Measurements from ENCODE around the gene CRLF2. TPM values are rescaled to one million over a fixed set of nuclear protein-coding genes. Genes with fewer than 3 reads are reported as not detected.

CRLF2 gene
- total RNA-seq, 3 donors from 2014 or later (not counting 1 experiment from before 2014, with no cell fraction given), result 1.3 TPM; not detected in 2

- Mint-ChIP-seq H3K36me3 (no peaks in the 10 kb centered on the region), H3K9me3 (no peaks in the 10 kb centered on the region), H3K4me3 (no peak overlapping the region), H3K27me3 (ENCODE audit: low read depth in 2 of 2) (no peaks in the 10 kb centered on the region), H3K27ac (no peak overlapping the region), H3K4me1 (peaks cover 4 to 5% of the 10 kb centered on the region in 2 donors)
- TF ChIP-seq CTCF (IDR thresholded peaks at IDR 0.05), result no peak
- no peaks in the 10 kb centered on the region for H3K36me3 ChIP-seq (ENCODE audit: control insufficient read depth, insufficient read depth, low read length)
- H3K27ac ChIP-seq (ENCODE audit: low read length), result no peak overlapping the region
- no peaks in the 10 kb centered on the region for H3K27me3 ChIP-seq (ENCODE audit: control insufficient read depth, insufficient read depth, low read length)
- DNase-seq (no peak), ATAC-seq (no peak)
- H3K4me3 ChIP-seq (ENCODE audit: low read length), result no peak overlapping the region
- intact Hi-C loops (cut with micrococcal nuclease), result no loop called here
- H3K4me1 ChIP-seq (ENCODE audit: control insufficient read depth, insufficient read depth, low read length), result peaks cover 4% of the 10 kb centered on the region
- no peaks in the 10 kb centered on the region for H3K9me3 ChIP-seq (ENCODE audit: control insufficient read depth, insufficient read depth, low read length)
- WGBS (ENCODE audit: insufficient coverage), result 84% methylated on average over 7 of the region's 7 CpGs
These were observed 43.3 kb downstream of the CRLF2 start for GRCh38 chrX:1169189-1169588.

- no peak overlapping the region for H3K4me3 Mint-ChIP-seq
- H3K36me3 ChIP-seq (ENCODE audit: control insufficient read depth, insufficient read depth, low read length), result no peaks in the 10 kb centered on the region
- no peaks in the 10 kb centered on the region for H3K36me3 Mint-ChIP-seq
- no peak overlapping the region for H3K27ac ChIP-seq (ENCODE audit: low read length)
- intact Hi-C loops (cut with micrococcal nuclease), result no loop called here
- no peak overlapping the region for H3K27ac Mint-ChIP-seq
- H3K27me3 Mint-ChIP-seq (ENCODE audit: low read depth in 2 of 2), result no peaks in the 10 kb centered on the region
- H3K4me1 Mint-ChIP-seq, result peaks cover 4 to 5% of the 10 kb centered on the region in 2 donors
- no peaks in the 10 kb centered on the region for H3K27me3 ChIP-seq (ENCODE audit: control insufficient read depth, insufficient read depth, low read length)
- H3K9me3 Mint-ChIP-seq, result no peaks in the 10 kb centered on the region
- DNase-seq (no peak), ATAC-seq (no peak)
- WGBS (ENCODE audit: insufficient coverage), result 93% methylated on average over 2 of the region's 3 CpGs
- no peaks in the 10 kb centered on the region for H3K9me3 ChIP-seq (ENCODE audit: control insufficient read depth, insufficient read depth, low read length)
- TF ChIP-seq CTCF (IDR thresholded peaks at IDR 0.05), result peak; percentile 13
- peaks cover 4% of the 10 kb centered on the region for H3K4me1 ChIP-seq (ENCODE audit: control insufficient read depth, insufficient read depth, low read length)
- H3K4me3 ChIP-seq (ENCODE audit: low read length), result no peak overlapping the region
These were observed 44.4 kb downstream of the CRLF2 start for GRCh38 chrX:1167918-1168481.

- H3K4me1 ChIP-seq (ENCODE audit: control insufficient read depth, insufficient read depth, low read length), result peaks cover 4% of the 10 kb centered on the region
- intact Hi-C loops (cut with micrococcal nuclease), result no loop called here
- TF ChIP-seq CTCF (IDR thresholded peaks at IDR 0.05), result no peak
- no peaks in the 10 kb centered on the region for H3K27me3 Mint-ChIP-seq (ENCODE audit: low read depth in 2 of 2)
- WGBS (ENCODE audit: insufficient coverage), result 8% methylated on average over 2 of the region's 4 CpGs
- no peaks in the 10 kb centered on the region for H3K36me3 ChIP-seq (ENCODE audit: control insufficient read depth, insufficient read depth, low read length)
- H3K27me3 ChIP-seq (ENCODE audit: control insufficient read depth, insufficient read depth, low read length), result no peaks in the 10 kb centered on the region
- H3K9me3 Mint-ChIP-seq, result no peaks in the 10 kb centered on the region
- no peaks in the 10 kb centered on the region for H3K9me3 ChIP-seq (ENCODE audit: control insufficient read depth, insufficient read depth, low read length)
- DNase-seq (no peak), ATAC-seq (no peak)
- no peak overlapping the region for H3K4me3 Mint-ChIP-seq
- H3K27ac Mint-ChIP-seq, result peak overlapping the region in 1 of 2 donors; percentile 54
- H3K4me1 Mint-ChIP-seq, result peaks cover 4 to 5% of the 10 kb centered on the region in 2 donors
- H3K4me3 ChIP-seq (ENCODE audit: low read length), result no peak overlapping the region
- H3K27ac ChIP-seq (ENCODE audit: low read length), result no peak overlapping the region
- no peaks in the 10 kb centered on the region for H3K36me3 Mint-ChIP-seq
These were observed 45.0 kb downstream of the CRLF2 start for GRCh38 chrX:1167466-1167865.
